ENCODE data around the gene MFSD12. TPM values are rescaled to one million over a fixed set of nuclear protein-coding genes. Genes with fewer than 3 reads are reported as not detected.

Gene MFSD12
- total and polyA plus RNA-seq, 8 donors, result 32.2 to 90.2 (median 46.7) TPM

- peak; percentile 59 for ATAC-seq
- DNase-seq, result peak in 3 of 4 donors; percentile 80 to 98 (median 91)
- H3K9me3 ChIP-seq, result no peaks in the 10 kb centered on the region
- intact Hi-C loops (cut with DNase I), result no loop called here
- peak overlapping the region; percentile 85 to 99 for H3K4me3 ChIP-seq
- H3K4me1 ChIP-seq, result peaks cover 0 to 29% of the 10 kb centered on the region in 2 donors
- H3K27me3 ChIP-seq, result no peaks in the 10 kb centered on the region
- TF ChIP-seq, protein P1, sequence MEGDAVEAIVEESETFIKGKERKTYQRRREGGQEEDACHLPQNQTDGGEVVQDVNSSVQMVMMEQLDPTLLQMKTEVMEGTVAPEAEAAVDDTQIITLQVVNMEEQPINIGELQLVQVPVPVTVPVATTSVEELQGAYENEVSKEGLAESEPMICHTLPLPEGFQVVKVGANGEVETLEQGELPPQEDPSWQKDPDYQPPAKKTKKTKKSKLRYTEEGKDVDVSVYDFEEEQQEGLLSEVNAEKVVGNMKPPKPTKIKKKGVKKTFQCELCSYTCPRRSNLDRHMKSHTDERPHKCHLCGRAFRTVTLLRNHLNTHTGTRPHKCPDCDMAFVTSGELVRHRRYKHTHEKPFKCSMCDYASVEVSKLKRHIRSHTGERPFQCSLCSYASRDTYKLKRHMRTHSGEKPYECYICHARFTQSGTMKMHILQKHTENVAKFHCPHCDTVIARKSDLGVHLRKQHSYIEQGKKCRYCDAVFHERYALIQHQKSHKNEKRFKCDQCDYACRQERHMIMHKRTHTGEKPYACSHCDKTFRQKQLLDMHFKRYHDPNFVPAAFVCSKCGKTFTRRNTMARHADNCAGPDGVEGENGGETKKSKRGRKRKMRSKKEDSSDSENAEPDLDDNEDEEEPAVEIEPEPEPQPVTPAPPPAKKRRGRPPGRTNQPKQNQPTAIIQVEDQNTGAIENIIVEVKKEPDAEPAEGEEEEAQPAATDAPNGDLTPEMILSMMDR (IDR thresholded peaks at IDR 0.05), result no peak
- no peak overlapping the region for H3K27ac ChIP-seq
- H3K36me3 ChIP-seq, result peaks cover 0 to 16% of the 10 kb centered on the region in 2 donors
These were observed 16.7 kb upstream of the MFSD12 start for GRCh38 chr19:3573858-3574637.

GRCh38 chr19:3573162-3573857 is 15.9 kb upstream of the MFSD12 start:
- TF ChIP-seq, protein P1 (IDR thresholded peaks at IDR 0.05), result no peak
- intact Hi-C loops (cut with DNase I), result no loop called here

GRCh38 chr19:3572855-3573161 is 15.4 kb upstream of the MFSD12 start, which contains the start of gene HMG20B:
HMG20B (plus strand) TSS chr19:3572944; CDS start chr19:3573310, 366 bp downstream.
- intact Hi-C loops (cut with DNase I), result no loop called here
- H3K27ac ChIP-seq, result peak within 1 kb of the TSS; percentile 76 to 85
- no peaks in the 10 kb centered on the region for H3K27me3 ChIP-seq
- ATAC-seq, result no peak
- H3K4me3 ChIP-seq, result peak within 1 kb of the TSS; percentile 85 to 99
- peaks cover 0 to 29% of the 10 kb centered on the region in 2 donors for H3K4me1 ChIP-seq
- DNase-seq, result no peak
- H3K36me3 ChIP-seq, result peaks cover 0 to 10% of the 10 kb centered on the region in 2 donors
- H3K9me3 ChIP-seq, result no peaks in the 10 kb centered on the region
- TF ChIP-seq, protein P1 (IDR thresholded peaks at IDR 0.05), result no peak

More at GRCh38 chr19:3573162-3573857, 15.9 kb upstream of the MFSD12 start:
- ATAC-seq (peak; percentile 14), DNase-seq (peak in 1 of 4 donors; percentile 88)
- Histone ChIP-seq H3K9me3 (no peaks in the 10 kb centered on the region), H3K36me3 (peaks cover 0 to 15% of the 10 kb centered on the region in 2 donors), H3K27me3 (no peaks in the 10 kb centered on the region), H3K27ac (peak overlapping the region; percentile 76 to 85), H3K4me1 (peaks cover 0 to 29% of the 10 kb centered on the region in 2 donors), H3K4me3 (peak overlapping the region; percentile 85 to 99)

DNA sequence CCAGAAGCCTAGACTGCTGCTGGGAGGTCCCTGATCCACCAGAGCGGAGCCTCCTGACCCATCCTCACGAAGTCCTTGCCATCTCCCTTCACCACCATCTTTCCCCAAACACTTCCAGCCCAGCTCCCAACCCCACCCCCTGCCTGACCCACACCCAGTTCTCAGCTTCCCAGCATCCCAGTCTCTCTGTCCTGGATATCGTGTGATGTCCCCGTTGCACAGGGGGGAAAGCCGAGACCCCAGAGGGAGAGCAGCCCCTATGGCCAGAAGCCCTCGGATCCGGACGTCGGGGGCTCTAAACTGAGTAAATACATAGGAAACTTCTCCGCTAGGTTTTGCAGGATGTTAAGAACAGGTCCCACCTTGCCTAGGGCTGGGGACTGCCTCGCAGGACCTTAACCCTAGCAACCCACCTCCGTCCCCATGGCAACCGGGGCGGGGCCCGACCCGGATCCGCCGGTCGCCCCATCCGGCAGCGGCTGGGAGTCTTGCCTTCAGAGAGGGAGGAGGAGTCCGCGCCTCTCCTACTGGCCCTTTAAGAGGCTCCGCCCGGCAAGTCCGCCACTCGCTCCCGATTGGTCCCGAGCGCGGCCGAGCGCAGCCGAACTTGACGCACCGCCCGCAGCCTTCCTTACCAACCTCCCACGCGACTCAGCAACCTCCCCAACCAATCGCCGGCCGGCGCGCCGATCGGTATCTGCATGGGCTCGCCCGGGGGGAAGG is 14.9 kb upstream of the MFSD12 start:
- TF ChIP-seq, protein P1 (IDR thresholded peaks at IDR 0.05), result no peak
- Histone ChIP-seq H3K36me3 (peaks cover 0 to 9% of the 10 kb centered on the region in 2 donors), H3K4me3 (peak overlapping the region; percentile 43 to 99), H3K27me3 (no peaks in the 10 kb centered on the region), H3K4me1 (peaks cover 0 to 29% of the 10 kb centered on the region in 2 donors), H3K9me3 (no peaks in the 10 kb centered on the region), H3K27ac (peak overlapping the region in 1 of 2 donors; percentile 85)
- intact Hi-C loops (cut with DNase I), result no loop called here
- ATAC-seq (peak; percentile 96), DNase-seq (peak; percentile 99 to 100 (median 100))

All from left lung (tissue), 10 donors.